DND-41 (cell line): Measurements from ENCODE around the gene CKMT1B.
"Not testable (repeated sequence)": the region's sequence is repeated elsewhere in the genome, so short reads cannot be mapped to it uniquely, and the experiment has no call there.

Experiments used
- ATAC-seq: fragments of 200-7000 bp; cut with Tn5 transposase; 3 replicates; pipeline ENCODE4 v1.9.1; 2021; ENCODE audit warnings: low read depth; ENCODE audit not compliant: insufficient read depth
- DNase-seq: peaks from one replicate; pipeline ENCODE4 v3.0.0-alpha.2; 2020
- H2AFZ ChIP-seq: 2 replicates; pipeline ENCODE4 v1.6.0; 2012; ENCODE audit warnings: low read depth, low read length
- H3K27ac ChIP-seq: 2 replicates; pipeline ENCODE4 v1.5.1; 2012; ENCODE audit warnings: low read length, inconsistent platforms
- H3K27me3 ChIP-seq: fragments of 200-600 bp; sonication (generic); 2 replicates; pipeline ENCODE4 v1.6.0; 2012; ENCODE audit warnings: low read length, mild to moderate bottlenecking, inconsistent platforms; ENCODE audit not compliant: insufficient read depth, poor library complexity
- H3K36me3 ChIP-seq: 2 replicates; pipeline ENCODE4 v1.5.1; 2012; ENCODE audit warnings: low read length, inconsistent platforms; ENCODE audit not compliant: insufficient read depth
- H3K4me1 ChIP-seq: 2 replicates; pipeline ENCODE4 v1.5.1; 2012; ENCODE audit warnings: mild to moderate bottlenecking, low read length; ENCODE audit not compliant: insufficient read depth
- H3K4me2 ChIP-seq: 2 replicates; pipeline ENCODE4 v1.6.0; 2012; ENCODE audit warnings: mild to moderate bottlenecking, moderate library complexity, low read length, inconsistent platforms; ENCODE audit not compliant: insufficient read depth
- H3K4me3 ChIP-seq, 2 experiments: fragments of 200-600 bp in 1 of 2; shearing (Covaris generic) in 1 of 2; 2 replicates each; pipeline ENCODE4 v1.5.1; 2012 to 2016; ENCODE audit warnings: inconsistent platforms in 2 of 2, low read length in 2 of 2, mild to moderate bottlenecking in 2 of 2, low read depth in 1 of 2, moderate library complexity in 1 of 2
- H3K79me2 ChIP-seq: 2 replicates; pipeline ENCODE4 v1.6.0; 2012; ENCODE audit warnings: low read length, inconsistent platforms; ENCODE audit not compliant: insufficient read depth
- H3K9ac ChIP-seq: 2 replicates; pipeline ENCODE4 v1.6.0; 2012; ENCODE audit warnings: low read depth, mild to moderate bottlenecking, inconsistent platforms, low read length, moderate library complexity
- H3K9me3 ChIP-seq: 2 replicates; pipeline ENCODE4 v1.5.1; 2012; ENCODE audit warnings: low read length, moderate library complexity, mild to moderate bottlenecking, inconsistent platforms; ENCODE audit not compliant: insufficient read depth, severe bottlenecking
- H4K20me1 ChIP-seq: 2 replicates; pipeline ENCODE4 v1.6.0; 2012; ENCODE audit warnings: low read length; ENCODE audit not compliant: insufficient read depth
- CTCF ChIP-seq: IDR thresholded peaks from 2 replicates; pipeline ENCODE4 v1.5.1; 2012; ENCODE audit warnings: borderline replicate concordance, low read length, moderate library complexity, mild to moderate bottlenecking; ENCODE audit not compliant: poor library complexity, severe bottlenecking; ENCODE audit errors: extremely low read depth
- EZH2 ChIP-seq: IDR thresholded peaks from 3 replicates; pipeline ENCODE4 v1.6.1; 2012; ENCODE audit warnings: borderline replicate concordance, low read depth, mild to moderate bottlenecking, moderate library complexity, low read length, inconsistent platforms; ENCODE audit not compliant: severe bottlenecking

CKMT1B gene

DNA sequence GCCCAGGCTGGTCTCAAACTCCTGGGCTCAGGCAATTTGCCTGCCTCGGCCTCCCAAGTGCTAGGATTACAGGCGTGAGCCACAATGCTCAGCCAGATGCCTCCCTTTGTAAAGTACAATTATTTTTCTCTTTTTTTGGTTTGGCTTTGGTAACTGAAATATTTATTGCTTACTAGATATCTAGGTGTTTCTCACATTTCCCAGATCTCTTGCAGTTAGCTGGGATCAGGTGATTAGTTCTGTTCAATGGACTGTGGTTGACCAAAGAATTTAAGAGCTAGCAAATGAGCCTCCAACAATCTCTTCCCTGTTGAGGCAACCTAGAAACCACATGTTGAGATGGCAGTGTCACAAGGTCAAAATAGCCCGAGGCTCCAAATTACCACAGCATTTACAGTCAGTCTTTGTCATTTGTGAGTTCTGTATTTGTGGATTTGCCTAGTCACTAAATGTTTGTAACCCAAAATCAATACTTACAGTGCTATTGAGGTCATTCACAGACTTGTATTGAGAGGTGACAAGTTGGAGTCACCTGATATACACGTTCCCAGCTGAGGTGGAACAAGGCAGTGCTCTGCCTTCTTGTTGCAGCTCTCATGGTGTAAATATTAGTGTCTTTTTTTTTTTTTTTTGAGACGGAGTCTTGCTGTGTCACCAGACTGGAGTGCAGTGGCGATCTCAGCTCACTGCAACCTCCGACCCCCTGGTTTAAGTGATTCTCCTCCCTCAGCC lies 28.4 kb downstream of the CKMT1B start:
- not testable (repeated sequence) for H3K4me1 ChIP-seq, H3K4me3 ChIP-seq, DNase-seq

DNA sequence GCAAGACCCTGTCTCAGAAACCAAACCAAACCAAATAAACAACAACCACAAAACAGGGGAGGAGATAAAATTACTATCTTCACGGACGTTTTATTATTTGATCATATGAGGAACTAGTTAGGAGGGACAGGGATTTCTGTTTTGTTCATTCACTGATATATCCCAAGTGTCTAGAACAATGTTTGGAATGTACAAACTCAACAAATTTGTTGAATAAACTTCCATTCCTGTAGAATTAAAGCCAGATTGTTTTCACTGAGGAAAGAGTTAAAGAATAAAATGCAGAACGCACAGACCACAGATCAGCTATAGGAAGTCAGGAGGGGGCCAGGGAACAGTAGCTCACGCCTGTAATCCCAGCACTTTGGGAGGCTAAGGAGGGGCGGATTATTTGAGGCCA lies 31.3 kb downstream of the CKMT1B start:
- TF ChIP-seq CTCF: no peak
- no peak for TF ChIP-seq EZH2
- Histone ChIP-seq H3K27ac (no peak overlapping the region), H3K36me3 (no peaks in the 10 kb centered on the region), H3K79me2 (no peaks in the 10 kb centered on the region), H3K4me2 (no peak overlapping the region), H3K4me3 (no peak overlapping the region), H3K9ac (no peak overlapping the region), H4K20me1 (no peaks in the 10 kb centered on the region), H3K9me3 (no peaks in the 10 kb centered on the region), H3K27me3 (no peaks in the 10 kb centered on the region), H3K4me1 (no peaks in the 10 kb centered on the region), H2AFZ (no peak overlapping the region)
- ATAC-seq (no peak), DNase-seq (no peak)

More for the DNA sequence above, 28.4 kb downstream of the CKMT1B start:
- H3K36me3 ChIP-seq, H3K27ac ChIP-seq, H4K20me1 ChIP-seq, ATAC-seq, H3K79me2 ChIP-seq, H3K27me3 ChIP-seq, H2AFZ ChIP-seq, H3K4me2 ChIP-seq, H3K9me3 ChIP-seq, H3K9ac ChIP-seq: not testable (repeated sequence)

DNA sequence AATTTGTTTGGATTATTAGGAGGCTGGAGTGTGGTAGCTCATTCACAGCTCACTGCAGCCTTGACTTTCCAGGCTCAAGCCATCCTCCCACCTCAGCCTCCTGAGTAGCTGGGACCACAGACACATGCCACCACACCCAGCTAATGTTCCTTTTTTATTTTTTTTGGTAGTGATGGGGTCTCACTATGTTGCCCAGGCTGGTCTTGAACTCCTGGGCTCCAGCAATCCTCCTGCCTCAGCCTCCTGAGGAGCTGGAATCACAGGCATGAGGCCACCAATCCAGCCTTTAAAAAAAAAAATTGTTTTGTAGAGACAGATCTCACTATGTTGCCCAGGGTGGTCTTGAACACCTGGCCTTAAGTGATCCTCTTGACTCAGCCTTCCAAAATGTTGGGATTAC lies 33.1 kb downstream of the CKMT1B start:
- not testable (repeated sequence) for H3K9me3 ChIP-seq, H3K36me3 ChIP-seq, H3K4me3 ChIP-seq

GRCh38 chr15:43638464-43639204 lies 44.8 kb downstream of the CKMT1B start:
- H3K27ac ChIP-seq, H3K9me3 ChIP-seq, DNase-seq, H2AFZ ChIP-seq, H3K4me1 ChIP-seq, H3K9ac ChIP-seq, H3K4me2 ChIP-seq, H3K36me3 ChIP-seq, ATAC-seq, H4K20me1 ChIP-seq, H3K4me3 ChIP-seq, H3K27me3 ChIP-seq, H3K79me2 ChIP-seq: not testable (repeated sequence)

More for the DNA sequence above, 33.1 kb downstream of the CKMT1B start:
- H3K27me3 ChIP-seq, ATAC-seq, DNase-seq, H3K27ac ChIP-seq, H3K79me2 ChIP-seq, H4K20me1 ChIP-seq, H3K4me1 ChIP-seq, H3K4me2 ChIP-seq, H2AFZ ChIP-seq, H3K9ac ChIP-seq: not testable (repeated sequence)
